Measurements from ENCODE around the gene CGB5. TPM values are rescaled to one million over a fixed set of nuclear protein-coding genes. Genes with fewer than 3 reads are reported as not detected.
"Not testable (repeated sequence)": the region's sequence is repeated elsewhere in the genome, so short reads cannot be mapped to it uniquely, and the experiment has no call there.

CGB5 gene
- total RNA-seq, 1 donor from 2014 or later = not detected

GRCh38 chr19:49020931-49021895 lies 22.4 kb upstream of the CGB5 start:
- no peak for DNase-seq (ENCODE audit: low spot score)

GRCh38 chr19:49022116-49022515 lies 21.5 kb upstream of the CGB5 start:
- no peak for DNase-seq (ENCODE audit: low spot score)

GRCh38 chr19:49024233-49024632 lies 19.4 kb upstream of the CGB5 start, which contains the start of gene CGB3:
Gene CGB3 (minus strand): TSS chr19:49024333. CDS start chr19:49023971, 362 bp downstream.
- DNase-seq (ENCODE audit: low spot score) = not testable (repeated sequence)

- not testable (repeated sequence) for DNase-seq (ENCODE audit: low spot score)
These were observed 18.6 kb upstream of the CGB5 start for GRCh38 chr19:49025088-49025487.

GRCh38 chr19:49025599-49025998 lies 18.0 kb upstream of the CGB5 start:
- DNase-seq (ENCODE audit: low spot score) = not testable (repeated sequence)

- not testable (repeated sequence) for DNase-seq (ENCODE audit: low spot score)
These were observed 15.0 kb upstream of the CGB5 start for GRCh38 chr19:49028686-49029085.

GRCh38 chr19:49029749-49030148 lies 13.9 kb upstream of the CGB5 start:
- DNase-seq (ENCODE audit: low spot score) = not testable (repeated sequence)

GRCh38 chr19:49030323-49030722 lies 13.3 kb upstream of the CGB5 start:
- not testable (repeated sequence) for DNase-seq (ENCODE audit: low spot score)

- DNase-seq (ENCODE audit: low spot score) = not testable (repeated sequence)
These were observed 11.9 kb upstream of the CGB5 start, which contains the start of gene CGB2 for GRCh38 chr19:49031642-49032301. Gene CGB2 (plus strand): TSS chr19:49031890. CDS start chr19:49032096, 206 bp downstream.

- not testable (repeated sequence) for DNase-seq (ENCODE audit: low spot score)
These were observed 6.8 kb upstream of the CGB5 start, which contains the start of gene CGB1 for GRCh38 chr19:49036815-49037214. Gene CGB1 (minus strand): TSS chr19:49036895. CDS start chr19:49036711, 184 bp downstream.

- not testable (repeated sequence) for DNase-seq (ENCODE audit: low spot score)
These were observed 5.5 kb upstream of the CGB5 start for GRCh38 chr19:49038111-49038510.

GRCh38 chr19:49038557-49039276 lies 4.9 kb upstream of the CGB5 start:
- not testable (repeated sequence) for DNase-seq (ENCODE audit: low spot score)

- not testable (repeated sequence) for DNase-seq (ENCODE audit: low spot score)
These were observed 3.9 kb upstream of the CGB5 start for GRCh38 chr19:49039736-49040135.

GRCh38 chr19:49042177-49042576 lies 1.5 kb upstream of the CGB5 start:
- DNase-seq (ENCODE audit: low spot score) = no peak

GRCh38 chr19:49042666-49043065 lies 982 bp upstream of the CGB5 start:
- DNase-seq (ENCODE audit: low spot score) = not testable (repeated sequence)

- DNase-seq (ENCODE audit: low spot score) = not testable (repeated sequence)
These were observed 5.4 kb downstream of the CGB5 start, which contains the start of gene CGB8 for GRCh38 chr19:49049011-49049410. Gene CGB8 (minus strand): TSS chr19:49049111. CDS start chr19:49048739, 372 bp downstream.

GRCh38 chr19:49049834-49050233 lies 6.2 kb downstream of the CGB5 start:
- not testable (repeated sequence) for DNase-seq (ENCODE audit: low spot score)

GRCh38 chr19:49050376-49051033 lies 6.9 kb downstream of the CGB5 start:
- not testable (repeated sequence) for DNase-seq (ENCODE audit: low spot score)

GRCh38 chr19:49056101-49056901 lies 12.7 kb downstream of the CGB5 start:
- no peak for DNase-seq (ENCODE audit: low spot score)

All from mesenteric fat pad (tissue), 1 donor.